ENCODE results near the gene RNU4-1. TPM values are rescaled to one million over a fixed set of nuclear protein-coding genes. Genes with fewer than 3 reads are reported as not detected.

Gene RNU4-1
- polyA plus RNA-seq, 1 donor from 2014 or later, result not detected

DNA sequence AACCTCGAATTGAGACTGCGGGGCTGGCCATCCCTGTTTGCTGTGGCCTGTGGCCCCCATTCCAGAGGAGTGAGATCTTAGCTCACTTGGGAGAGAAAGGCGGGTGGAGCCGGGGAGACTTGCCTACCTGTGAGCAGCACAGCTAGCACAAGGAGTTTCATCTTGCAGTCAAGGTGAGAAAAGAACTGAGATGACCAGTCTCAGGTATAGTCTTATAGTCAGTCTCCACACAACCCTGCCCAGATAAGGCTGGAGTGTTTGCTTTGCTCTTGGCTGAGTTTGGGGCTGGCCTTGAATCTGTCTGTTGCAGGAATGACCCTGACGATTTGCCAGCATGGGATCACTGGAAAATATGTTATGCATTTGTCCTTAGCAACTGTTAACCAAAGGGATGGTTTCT is 34.6 kb upstream of the RNU4-1 start, which contains the start of gene PLA2G1B:
PLA2G1B (minus strand) TSS at position 187 of the 400 bp plus-strand sequence; CDS start at position 161, 26 bp downstream.
- Histone ChIP-seq H3K79me2 (replicated peaks; ENCODE audit: insufficient read depth, low read length) (no peaks in the 10 kb centered on the region), H3K9me3 (ENCODE audit: low read length) (no peaks in the 10 kb centered on the region), H3K36me3 (ENCODE audit: insufficient read depth, low read length) (no peaks in the 10 kb centered on the region), H2AFZ (ENCODE audit: low read depth, low read length) (no peak within 1 kb of the TSS), H4K20me1 (ENCODE audit: insufficient read depth) (no peaks in the 10 kb centered on the region), H3K27ac (ENCODE audit: low read length) (no peak within 1 kb of the TSS), H3K4me2 (ENCODE audit: low read length) (no peak within 1 kb of the TSS), H3K4me3 (ENCODE audit: low read length) (no peak within 1 kb of the TSS), H3K9ac (ENCODE audit: low read length) (no peak within 1 kb of the TSS), H3F3A (ENCODE audit: insufficient read depth, low read length, poor library complexity, severe bottlenecking) (no peaks in the 10 kb centered on the region), H3K9me2 (ENCODE audit: insufficient read depth, low read length) (no peaks in the 10 kb centered on the region), H3K27me3 (ENCODE audit: insufficient read depth, low read depth, low read length) (no peaks in the 10 kb centered on the region)
- TF ChIP-seq RAD21 (conservative IDR thresholded peaks at IDR 0.05), result no peak

DNA sequence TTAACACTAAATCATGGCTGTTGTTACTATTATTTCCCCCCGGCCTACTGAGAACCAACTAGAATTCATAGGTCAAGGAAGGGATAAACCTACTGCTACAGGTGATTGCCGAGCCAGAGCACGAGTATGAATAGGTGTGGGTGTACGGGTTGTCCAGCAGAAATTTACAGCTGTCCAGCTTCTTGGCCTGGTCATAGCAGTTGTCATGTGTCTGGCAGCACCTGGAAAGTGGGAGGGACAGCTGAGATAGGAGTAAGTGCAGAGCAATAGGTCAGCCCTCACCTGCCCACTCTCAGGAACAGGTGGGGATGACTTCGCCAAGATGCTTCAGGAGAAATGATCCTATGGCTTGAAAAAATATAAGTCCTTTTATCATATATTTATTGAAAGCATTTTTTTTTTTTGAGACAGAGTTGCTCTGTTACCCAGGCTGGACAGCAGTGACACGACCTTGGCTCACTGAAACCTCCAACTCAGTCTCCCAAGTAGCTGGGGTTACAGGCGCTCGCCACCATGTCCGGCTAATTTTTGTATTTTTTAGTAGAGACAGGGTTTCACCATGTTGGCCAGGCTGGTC is 31.9 kb upstream of the RNU4-1 start:
- Histone ChIP-seq H4K20me1 (ENCODE audit: insufficient read depth) (no peaks in the 10 kb centered on the region), H3K9ac (ENCODE audit: low read length) (peak overlapping the region; percentile 64), H3K4me3 (ENCODE audit: low read length) (no peak overlapping the region), H2AFZ (ENCODE audit: low read depth, low read length) (no peak overlapping the region), H3K27me3 (ENCODE audit: insufficient read depth, low read depth, low read length) (no peaks in the 10 kb centered on the region), H3K9me3 (ENCODE audit: low read length) (no peaks in the 10 kb centered on the region), H3K27ac (ENCODE audit: low read length) (no peak overlapping the region), H3K4me2 (ENCODE audit: low read length) (no peak overlapping the region), H3K79me2 (replicated peaks; ENCODE audit: insufficient read depth, low read length) (no peaks in the 10 kb centered on the region), H3K9me2 (ENCODE audit: insufficient read depth, low read length) (no peaks in the 10 kb centered on the region), H3K36me3 (ENCODE audit: insufficient read depth, low read length) (no peaks in the 10 kb centered on the region), H3F3A (ENCODE audit: insufficient read depth, low read length, poor library complexity, severe bottlenecking) (no peaks in the 10 kb centered on the region)
- TF ChIP-seq EZH2 (IDR thresholded peaks at IDR 0.05; ENCODE audit: borderline replicate concordance, insufficient read depth, low read length, poor library complexity, severe bottlenecking) (no peak), SMC3 (conservative IDR thresholded peaks at IDR 0.05; ENCODE audit: poor library complexity) (no peak), POLR2AphosphoS5 (IDR thresholded peaks at IDR 0.05) (no peak), TAF1 (IDR thresholded peaks at IDR 0.05; ENCODE audit: low read depth) (no peak), EP300 (conservative IDR thresholded peaks at IDR 0.05; ENCODE audit: poor library complexity, severe bottlenecking) (no peak), RAD21 (conservative IDR thresholded peaks at IDR 0.05) (no peak)
- TF ChIP-seq, protein P1, sequence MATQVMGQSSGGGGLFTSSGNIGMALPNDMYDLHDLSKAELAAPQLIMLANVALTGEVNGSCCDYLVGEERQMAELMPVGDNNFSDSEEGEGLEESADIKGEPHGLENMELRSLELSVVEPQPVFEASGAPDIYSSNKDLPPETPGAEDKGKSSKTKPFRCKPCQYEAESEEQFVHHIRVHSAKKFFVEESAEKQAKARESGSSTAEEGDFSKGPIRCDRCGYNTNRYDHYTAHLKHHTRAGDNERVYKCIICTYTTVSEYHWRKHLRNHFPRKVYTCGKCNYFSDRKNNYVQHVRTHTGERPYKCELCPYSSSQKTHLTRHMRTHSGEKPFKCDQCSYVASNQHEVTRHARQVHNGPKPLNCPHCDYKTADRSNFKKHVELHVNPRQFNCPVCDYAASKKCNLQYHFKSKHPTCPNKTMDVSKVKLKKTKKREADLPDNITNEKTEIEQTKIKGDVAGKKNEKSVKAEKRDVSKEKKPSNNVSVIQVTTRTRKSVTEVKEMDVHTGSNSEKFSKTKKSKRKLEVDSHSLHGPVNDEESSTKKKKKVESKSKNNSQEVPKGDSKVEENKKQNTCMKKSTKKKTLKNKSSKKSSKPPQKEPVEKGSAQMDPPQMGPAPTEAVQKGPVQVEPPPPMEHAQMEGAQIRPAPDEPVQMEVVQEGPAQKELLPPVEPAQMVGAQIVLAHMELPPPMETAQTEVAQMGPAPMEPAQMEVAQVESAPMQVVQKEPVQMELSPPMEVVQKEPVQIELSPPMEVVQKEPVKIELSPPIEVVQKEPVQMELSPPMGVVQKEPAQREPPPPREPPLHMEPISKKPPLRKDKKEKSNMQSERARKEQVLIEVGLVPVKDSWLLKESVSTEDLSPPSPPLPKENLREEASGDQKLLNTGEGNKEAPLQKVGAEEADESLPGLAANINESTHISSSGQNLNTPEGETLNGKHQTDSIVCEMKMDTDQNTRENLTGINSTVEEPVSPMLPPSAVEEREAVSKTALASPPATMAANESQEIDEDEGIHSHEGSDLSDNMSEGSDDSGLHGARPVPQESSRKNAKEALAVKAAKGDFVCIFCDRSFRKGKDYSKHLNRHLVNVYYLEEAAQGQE (IDR thresholded peaks at IDR 0.05; ENCODE audit: borderline replicate concordance), result no peak

DNA sequence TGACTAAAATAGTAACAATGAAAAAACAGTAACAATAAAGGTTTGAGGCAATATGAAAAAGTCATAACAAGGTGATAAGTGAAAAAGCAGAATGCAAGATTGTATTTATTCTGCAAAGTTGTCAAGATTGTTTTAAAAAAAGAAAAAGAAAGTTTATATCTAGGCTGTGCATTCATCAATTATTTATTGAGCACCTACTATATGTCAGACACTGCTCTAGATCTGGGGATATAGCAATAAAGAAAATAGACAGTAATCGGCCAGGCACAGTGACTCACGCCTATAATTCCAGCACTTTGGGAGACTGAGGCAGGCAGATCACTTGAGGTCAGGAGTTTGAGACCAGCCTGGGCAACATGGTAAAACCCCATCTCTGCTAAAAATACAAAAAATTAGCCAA is 30.7 kb upstream of the RNU4-1 start:
- H4K20me1 ChIP-seq (ENCODE audit: insufficient read depth), result no peaks in the 10 kb centered on the region
- H3K4me3 ChIP-seq (ENCODE audit: low read length), result no peak overlapping the region
- TF ChIP-seq, protein P1 (IDR thresholded peaks at IDR 0.05; ENCODE audit: borderline replicate concordance), result no peak
- TF ChIP-seq SMC3 (conservative IDR thresholded peaks at IDR 0.05; ENCODE audit: poor library complexity) (no peak), POLR2AphosphoS5 (IDR thresholded peaks at IDR 0.05) (no peak), RAD21 (conservative IDR thresholded peaks at IDR 0.05) (no peak), TAF1 (IDR thresholded peaks at IDR 0.05; ENCODE audit: low read depth) (no peak), EZH2 (IDR thresholded peaks at IDR 0.05; ENCODE audit: borderline replicate concordance, insufficient read depth, low read length, poor library complexity, severe bottlenecking) (no peak), EP300 (conservative IDR thresholded peaks at IDR 0.05; ENCODE audit: poor library complexity, severe bottlenecking) (no peak), MXI1 (conservative IDR thresholded peaks at IDR 0.05; ENCODE audit: poor library complexity, severe bottlenecking) (no peak)
- no peak overlapping the region for H3K9ac ChIP-seq (ENCODE audit: low read length)
- H3K9me2 ChIP-seq (ENCODE audit: insufficient read depth, low read length), result no peaks in the 10 kb centered on the region
- H3K27ac ChIP-seq (ENCODE audit: low read length), result no peak overlapping the region
- H3K79me2 ChIP-seq (replicated peaks; ENCODE audit: insufficient read depth, low read length), result no peaks in the 10 kb centered on the region
- no peaks in the 10 kb centered on the region for H3K36me3 ChIP-seq (ENCODE audit: insufficient read depth, low read length)
- no peak overlapping the region for H2AFZ ChIP-seq (ENCODE audit: low read depth, low read length)
- H3K4me2 ChIP-seq (ENCODE audit: low read length), result no peak overlapping the region
- H3K27me3 ChIP-seq (ENCODE audit: insufficient read depth, low read depth, low read length), result no peaks in the 10 kb centered on the region
- H3F3A ChIP-seq (ENCODE audit: insufficient read depth, low read length, poor library complexity, severe bottlenecking), result no peaks in the 10 kb centered on the region
- no peaks in the 10 kb centered on the region for H3K9me3 ChIP-seq (ENCODE audit: low read length)

Measured in neural cell (in vitro differentiated cells).